ENCODE results near the gene NEDD8.

GRCh38 chr14:24186831-24187538, 45.2 kb downstream of the NEDD8 start:
- TF ChIP-seq, protein P1, sequence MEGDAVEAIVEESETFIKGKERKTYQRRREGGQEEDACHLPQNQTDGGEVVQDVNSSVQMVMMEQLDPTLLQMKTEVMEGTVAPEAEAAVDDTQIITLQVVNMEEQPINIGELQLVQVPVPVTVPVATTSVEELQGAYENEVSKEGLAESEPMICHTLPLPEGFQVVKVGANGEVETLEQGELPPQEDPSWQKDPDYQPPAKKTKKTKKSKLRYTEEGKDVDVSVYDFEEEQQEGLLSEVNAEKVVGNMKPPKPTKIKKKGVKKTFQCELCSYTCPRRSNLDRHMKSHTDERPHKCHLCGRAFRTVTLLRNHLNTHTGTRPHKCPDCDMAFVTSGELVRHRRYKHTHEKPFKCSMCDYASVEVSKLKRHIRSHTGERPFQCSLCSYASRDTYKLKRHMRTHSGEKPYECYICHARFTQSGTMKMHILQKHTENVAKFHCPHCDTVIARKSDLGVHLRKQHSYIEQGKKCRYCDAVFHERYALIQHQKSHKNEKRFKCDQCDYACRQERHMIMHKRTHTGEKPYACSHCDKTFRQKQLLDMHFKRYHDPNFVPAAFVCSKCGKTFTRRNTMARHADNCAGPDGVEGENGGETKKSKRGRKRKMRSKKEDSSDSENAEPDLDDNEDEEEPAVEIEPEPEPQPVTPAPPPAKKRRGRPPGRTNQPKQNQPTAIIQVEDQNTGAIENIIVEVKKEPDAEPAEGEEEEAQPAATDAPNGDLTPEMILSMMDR (IDR thresholded peaks at IDR 0.05), result no peak
- TF ChIP-seq ZFX (IDR thresholded peaks at IDR 0.05; ENCODE audit: borderline replicate concordance), result no peak
